Measurements from ENCODE around the gene STAT4.

The STAT4 gene

GRCh38 chr2:191018048-191018447 lies 132.7 kb downstream of the STAT4 start:
- Histone ChIP-seq H3K9me3 (ENCODE audit: control insufficient read depth, insufficient read depth, low read length) (no peaks in the 10 kb centered on the region), H3K4me1 (ENCODE audit: control insufficient read depth, insufficient read depth, low read length) (no peaks in the 10 kb centered on the region), H3K9ac (ENCODE audit: low read depth, low read length) (no peak overlapping the region), H3K36me3 (ENCODE audit: control insufficient read depth, insufficient read depth, low read length) (no peaks in the 10 kb centered on the region), H3K4me3 (ENCODE audit: low read depth, low read length) (no peak overlapping the region), H3K27me3 (ENCODE audit: control insufficient read depth, insufficient read depth, low read length) (peaks cover 47% of the 10 kb centered on the region)

GRCh38 chr2:191015831-191016230 lies 135.0 kb downstream of the STAT4 start:
- H3K36me3 ChIP-seq (ENCODE audit: control insufficient read depth, insufficient read depth, low read length): no peaks in the 10 kb centered on the region
- no peaks in the 10 kb centered on the region for H3K9me3 ChIP-seq (ENCODE audit: control insufficient read depth, insufficient read depth, low read length)
- no peaks in the 10 kb centered on the region for H3K4me1 ChIP-seq (ENCODE audit: control insufficient read depth, insufficient read depth, low read length)
- peaks cover 43% of the 10 kb centered on the region for H3K27me3 ChIP-seq (ENCODE audit: control insufficient read depth, insufficient read depth, low read length)
- H3K4me3 ChIP-seq (ENCODE audit: low read depth, low read length): no peak overlapping the region
- no peak overlapping the region for H3K9ac ChIP-seq (ENCODE audit: low read depth, low read length)

- no peaks in the 10 kb centered on the region for H3K9me3 ChIP-seq (ENCODE audit: control insufficient read depth, insufficient read depth, low read length)
- H3K4me3 ChIP-seq (ENCODE audit: low read depth, low read length): no peak overlapping the region
- H3K27me3 ChIP-seq (ENCODE audit: control insufficient read depth, insufficient read depth, low read length): peaks cover 43% of the 10 kb centered on the region
- H3K36me3 ChIP-seq (ENCODE audit: control insufficient read depth, insufficient read depth, low read length): no peaks in the 10 kb centered on the region
- H3K9ac ChIP-seq (ENCODE audit: low read depth, low read length): no peak overlapping the region
- no peaks in the 10 kb centered on the region for H3K4me1 ChIP-seq (ENCODE audit: control insufficient read depth, insufficient read depth, low read length)
Measured at GRCh38 chr2:191015239-191015638, 135.6 kb downstream of the STAT4 start.

GRCh38 chr2:191014653-191015020 lies 136.2 kb downstream of the STAT4 start:
- Histone ChIP-seq H3K4me3 (ENCODE audit: low read depth, low read length) (peak overlapping the region; percentile 59), H3K9me3 (ENCODE audit: control insufficient read depth, insufficient read depth, low read length) (no peaks in the 10 kb centered on the region), H3K27me3 (ENCODE audit: control insufficient read depth, insufficient read depth, low read length) (peaks cover 43% of the 10 kb centered on the region), H3K36me3 (ENCODE audit: control insufficient read depth, insufficient read depth, low read length) (no peaks in the 10 kb centered on the region), H3K4me1 (ENCODE audit: control insufficient read depth, insufficient read depth, low read length) (no peaks in the 10 kb centered on the region), H3K9ac (ENCODE audit: low read depth, low read length) (no peak overlapping the region)

GRCh38 chr2:191013932-191014652 lies 136.7 kb downstream of the STAT4 start, which contains the start of gene STAT1:
Gene STAT1, minus strand, starts transcription at chr2:191014171. Its CDS starts 4,168 bp downstream, at chr2:191010003.
- H3K36me3 ChIP-seq (ENCODE audit: control insufficient read depth, insufficient read depth, low read length): no peaks in the 10 kb centered on the region
- no peaks in the 10 kb centered on the region for H3K4me1 ChIP-seq (ENCODE audit: control insufficient read depth, insufficient read depth, low read length)
- peaks cover 38% of the 10 kb centered on the region for H3K27me3 ChIP-seq (ENCODE audit: control insufficient read depth, insufficient read depth, low read length)
- peak within 1 kb of the TSS; percentile 63 for H3K9ac ChIP-seq (ENCODE audit: low read depth, low read length)
- H3K9me3 ChIP-seq (ENCODE audit: control insufficient read depth, insufficient read depth, low read length): no peaks in the 10 kb centered on the region
- H3K4me3 ChIP-seq (ENCODE audit: low read depth, low read length): peak within 1 kb of the TSS; percentile 97

DNA sequence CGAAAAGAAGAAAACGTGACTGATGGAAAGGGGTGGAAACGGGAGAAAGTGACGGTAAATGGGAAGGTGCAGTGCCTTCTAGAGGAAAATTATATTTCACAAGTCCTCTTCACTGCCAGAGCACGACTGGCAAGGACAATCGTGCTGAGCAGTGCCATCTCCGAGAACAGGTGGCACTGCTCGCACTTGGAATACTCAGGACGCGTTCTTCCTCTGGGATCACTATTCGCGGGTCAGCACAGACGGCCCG lies 137.2 kb downstream of the STAT4 start:
- peak overlapping the region; percentile 97 for H3K4me3 ChIP-seq (ENCODE audit: low read depth, low read length)
- no peaks in the 10 kb centered on the region for H3K9me3 ChIP-seq (ENCODE audit: control insufficient read depth, insufficient read depth, low read length)
- peaks cover 33% of the 10 kb centered on the region for H3K27me3 ChIP-seq (ENCODE audit: control insufficient read depth, insufficient read depth, low read length)
- no peaks in the 10 kb centered on the region for H3K36me3 ChIP-seq (ENCODE audit: control insufficient read depth, insufficient read depth, low read length)
- no peaks in the 10 kb centered on the region for H3K4me1 ChIP-seq (ENCODE audit: control insufficient read depth, insufficient read depth, low read length)
- peak overlapping the region; percentile 63 for H3K9ac ChIP-seq (ENCODE audit: low read depth, low read length)

GRCh38 chr2:191012845-191013681 lies 137.7 kb downstream of the STAT4 start:
- H3K36me3 ChIP-seq (ENCODE audit: control insufficient read depth, insufficient read depth, low read length): no peaks in the 10 kb centered on the region
- H3K27me3 ChIP-seq (ENCODE audit: control insufficient read depth, insufficient read depth, low read length): peaks cover 29% of the 10 kb centered on the region
- no peaks in the 10 kb centered on the region for H3K4me1 ChIP-seq (ENCODE audit: control insufficient read depth, insufficient read depth, low read length)
- H3K9me3 ChIP-seq (ENCODE audit: control insufficient read depth, insufficient read depth, low read length): no peaks in the 10 kb centered on the region
- H3K9ac ChIP-seq (ENCODE audit: low read depth, low read length): peak overlapping the region; percentile 63
- H3K4me3 ChIP-seq (ENCODE audit: low read depth, low read length): peak overlapping the region; percentile 97

GRCh38 chr2:191012346-191012745 lies 138.4 kb downstream of the STAT4 start:
- no peaks in the 10 kb centered on the region for H3K36me3 ChIP-seq (ENCODE audit: control insufficient read depth, insufficient read depth, low read length)

DNA sequence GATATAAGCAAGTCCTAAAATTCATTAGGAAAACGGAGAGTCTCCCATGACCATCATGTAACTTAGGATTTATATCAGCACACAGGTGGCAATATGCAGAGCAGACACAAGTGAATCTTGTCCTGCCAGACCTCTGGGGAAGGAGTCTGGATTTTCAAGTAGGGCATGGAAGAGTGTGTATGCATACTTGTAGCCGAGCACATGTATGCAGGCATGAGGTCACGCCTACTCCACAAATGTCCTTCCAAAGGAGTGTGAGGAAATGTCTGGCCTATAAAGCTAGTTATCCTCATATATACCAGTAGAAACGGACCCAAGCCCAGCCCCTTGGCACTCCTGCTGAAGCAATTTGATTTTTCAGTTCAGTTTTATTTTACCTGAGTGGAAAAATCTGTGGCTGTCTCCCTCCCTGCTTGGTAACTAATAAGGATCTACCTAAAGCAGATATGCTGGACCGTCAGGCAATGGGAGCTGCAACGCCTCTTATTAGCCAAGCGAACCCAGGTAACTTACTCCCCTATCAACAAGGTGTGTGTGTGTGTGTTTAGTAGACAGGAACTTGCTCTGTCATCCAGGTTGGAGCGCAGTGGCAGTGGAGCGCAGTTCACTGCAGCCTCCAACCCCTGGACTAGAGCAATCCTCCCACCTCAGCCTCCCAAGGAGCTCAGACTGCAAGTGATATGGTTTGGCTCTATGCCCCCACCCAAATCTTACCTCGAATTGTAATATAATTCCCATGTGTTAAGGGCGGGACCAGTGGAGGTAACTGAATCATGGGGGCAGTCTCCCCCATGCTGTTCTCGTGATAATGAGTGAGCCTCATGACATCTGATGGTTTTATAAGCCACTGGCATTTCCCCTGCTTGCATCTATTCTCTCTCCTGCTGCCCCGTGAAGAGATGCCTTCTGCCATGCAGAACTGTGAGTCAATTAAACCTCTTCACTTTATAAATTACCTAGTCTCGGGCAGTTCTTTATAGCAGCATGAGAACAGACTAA lies 139.6 kb downstream of the STAT4 start:
- Histone ChIP-seq H3K9ac (ENCODE audit: low read depth, low read length) (no peak overlapping the region), H3K4me1 (ENCODE audit: control insufficient read depth, insufficient read depth, low read length) (no peaks in the 10 kb centered on the region), H3K27me3 (ENCODE audit: control insufficient read depth, insufficient read depth, low read length) (peaks cover 16% of the 10 kb centered on the region), H3K4me3 (ENCODE audit: low read depth, low read length) (no peak overlapping the region), H3K36me3 (ENCODE audit: control insufficient read depth, insufficient read depth, low read length) (peaks cover 6% of the 10 kb centered on the region), H3K9me3 (ENCODE audit: control insufficient read depth, insufficient read depth, low read length) (no peaks in the 10 kb centered on the region)

More at GRCh38 chr2:191012346-191012745, 138.4 kb downstream of the STAT4 start:
- Histone ChIP-seq H3K9ac (ENCODE audit: low read depth, low read length) (no peak overlapping the region), H3K4me3 (ENCODE audit: low read depth, low read length) (no peak overlapping the region), H3K4me1 (ENCODE audit: control insufficient read depth, insufficient read depth, low read length) (no peaks in the 10 kb centered on the region), H3K27me3 (ENCODE audit: control insufficient read depth, insufficient read depth, low read length) (peaks cover 27% of the 10 kb centered on the region), H3K9me3 (ENCODE audit: control insufficient read depth, insufficient read depth, low read length) (no peaks in the 10 kb centered on the region)

- no peak overlapping the region for H3K9ac ChIP-seq (ENCODE audit: low read depth, low read length)
- no peaks in the 10 kb centered on the region for H3K9me3 ChIP-seq (ENCODE audit: control insufficient read depth, insufficient read depth, low read length)
- H3K4me3 ChIP-seq (ENCODE audit: low read depth, low read length): no peak overlapping the region
- H3K27me3 ChIP-seq (ENCODE audit: control insufficient read depth, insufficient read depth, low read length): peaks cover 4% of the 10 kb centered on the region
- H3K36me3 ChIP-seq (ENCODE audit: control insufficient read depth, insufficient read depth, low read length): peaks cover 17% of the 10 kb centered on the region
- no peaks in the 10 kb centered on the region for H3K4me1 ChIP-seq (ENCODE audit: control insufficient read depth, insufficient read depth, low read length)
Measured at GRCh38 chr2:191009541-191010374, 141.0 kb downstream of the STAT4 start.

DNA sequence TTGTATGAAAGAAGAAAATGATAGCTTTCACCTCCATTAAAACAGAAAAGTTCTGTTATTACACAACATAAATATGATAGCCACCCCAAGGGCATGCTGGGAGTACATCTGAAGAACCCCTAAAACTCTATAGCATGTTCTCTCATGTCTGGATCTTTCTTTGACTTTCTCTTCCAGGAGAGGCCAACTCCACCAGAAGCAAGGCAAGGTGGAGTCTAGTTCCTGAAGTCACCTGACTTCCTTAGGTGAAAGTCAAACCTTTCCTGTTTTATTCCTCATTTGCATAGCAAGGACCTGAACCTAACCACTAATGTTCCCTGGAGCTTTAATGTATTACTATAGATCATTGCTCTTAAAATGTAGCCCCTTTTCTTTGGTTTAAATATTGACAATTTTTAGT lies 142.5 kb downstream of the STAT4 start:
- Histone ChIP-seq H3K9ac (ENCODE audit: low read depth, low read length) (no peak overlapping the region), H3K9me3 (ENCODE audit: control insufficient read depth, insufficient read depth, low read length) (no peaks in the 10 kb centered on the region), H3K36me3 (ENCODE audit: control insufficient read depth, insufficient read depth, low read length) (peaks cover 21% of the 10 kb centered on the region), H3K4me3 (ENCODE audit: low read depth, low read length) (no peak overlapping the region), H3K4me1 (ENCODE audit: control insufficient read depth, insufficient read depth, low read length) (no peaks in the 10 kb centered on the region), H3K27me3 (ENCODE audit: control insufficient read depth, insufficient read depth, low read length) (no peaks in the 10 kb centered on the region)

Data from iPS-15b (cell line).